ENCODE results near the gene EVC2.

The EVC2 gene

DNA sequence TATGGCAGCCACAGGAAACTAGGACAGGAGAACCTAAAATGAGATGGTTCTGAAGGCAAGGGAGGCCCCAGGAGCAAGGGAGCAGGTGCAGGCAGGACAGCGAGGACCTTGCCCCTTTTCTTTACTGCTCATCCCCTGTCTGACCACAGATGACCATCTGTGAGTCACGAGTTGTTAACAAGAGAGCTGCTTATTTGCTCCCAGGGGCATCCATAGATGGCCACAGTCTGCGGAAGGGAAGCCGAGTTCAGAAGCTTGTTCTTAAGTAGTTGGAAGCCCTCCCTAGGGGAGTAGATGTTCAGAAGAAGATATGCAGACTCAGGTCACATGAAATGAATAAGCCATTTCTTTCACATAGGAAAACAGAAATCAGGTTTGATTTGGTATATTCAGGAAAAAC is 69.4 kb downstream of the EVC2 start:
- Histone ChIP-seq H3K27me3 (ENCODE audit: control insufficient read depth, insufficient read depth, low read length) (no peaks in the 10 kb centered on the region), H3K4me3 (ENCODE audit: low read depth, low read length) (no peak overlapping the region), H3K27ac (no peak overlapping the region), H3K4me2 (ENCODE audit: low read length) (no peak overlapping the region), H3K79me2 (no peaks in the 10 kb centered on the region), H3K36me3 (ENCODE audit: control insufficient read depth, insufficient read depth, low read length) (no peaks in the 10 kb centered on the region), H3K9me3 (ENCODE audit: control insufficient read depth, low read length) (no peaks in the 10 kb centered on the region), H3K9ac (no peak overlapping the region), H3K4me1 (no peaks in the 10 kb centered on the region), H2AFZ (no peak overlapping the region)
- TF ChIP-seq, protein P1, sequence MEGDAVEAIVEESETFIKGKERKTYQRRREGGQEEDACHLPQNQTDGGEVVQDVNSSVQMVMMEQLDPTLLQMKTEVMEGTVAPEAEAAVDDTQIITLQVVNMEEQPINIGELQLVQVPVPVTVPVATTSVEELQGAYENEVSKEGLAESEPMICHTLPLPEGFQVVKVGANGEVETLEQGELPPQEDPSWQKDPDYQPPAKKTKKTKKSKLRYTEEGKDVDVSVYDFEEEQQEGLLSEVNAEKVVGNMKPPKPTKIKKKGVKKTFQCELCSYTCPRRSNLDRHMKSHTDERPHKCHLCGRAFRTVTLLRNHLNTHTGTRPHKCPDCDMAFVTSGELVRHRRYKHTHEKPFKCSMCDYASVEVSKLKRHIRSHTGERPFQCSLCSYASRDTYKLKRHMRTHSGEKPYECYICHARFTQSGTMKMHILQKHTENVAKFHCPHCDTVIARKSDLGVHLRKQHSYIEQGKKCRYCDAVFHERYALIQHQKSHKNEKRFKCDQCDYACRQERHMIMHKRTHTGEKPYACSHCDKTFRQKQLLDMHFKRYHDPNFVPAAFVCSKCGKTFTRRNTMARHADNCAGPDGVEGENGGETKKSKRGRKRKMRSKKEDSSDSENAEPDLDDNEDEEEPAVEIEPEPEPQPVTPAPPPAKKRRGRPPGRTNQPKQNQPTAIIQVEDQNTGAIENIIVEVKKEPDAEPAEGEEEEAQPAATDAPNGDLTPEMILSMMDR (IDR thresholded peaks at IDR 0.05): no peak

DNA sequence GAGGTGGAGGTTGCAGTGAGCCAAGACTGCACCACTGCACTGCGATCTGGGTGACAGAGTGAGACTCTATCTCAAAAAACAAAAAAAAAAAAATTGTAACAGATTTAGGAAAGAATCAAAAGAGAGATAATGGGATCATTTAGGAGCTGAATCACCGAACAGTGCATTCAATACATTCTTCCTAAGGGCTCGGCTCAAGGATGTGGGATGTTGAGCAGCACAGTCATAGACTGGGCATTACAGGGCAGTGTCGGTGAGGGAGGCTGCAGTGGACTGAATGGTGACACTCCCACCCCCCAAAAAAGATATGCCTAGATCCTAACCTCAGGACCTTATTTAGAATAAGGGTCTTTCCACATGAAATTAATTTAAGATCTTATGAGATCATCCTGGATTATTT is 70.0 kb downstream of the EVC2 start:
- TF ChIP-seq, protein P1 (IDR thresholded peaks at IDR 0.05): no peak
- Histone ChIP-seq H2AFZ (no peak overlapping the region), H3K9me3 (ENCODE audit: control insufficient read depth, low read length) (no peaks in the 10 kb centered on the region), H3K36me3 (ENCODE audit: control insufficient read depth, insufficient read depth, low read length) (no peaks in the 10 kb centered on the region), H3K27me3 (ENCODE audit: control insufficient read depth, insufficient read depth, low read length) (no peaks in the 10 kb centered on the region), H3K79me2 (no peaks in the 10 kb centered on the region), H3K4me3 (ENCODE audit: low read depth, low read length) (no peak overlapping the region), H3K27ac (no peak overlapping the region), H3K9ac (no peak overlapping the region), H3K4me1 (no peaks in the 10 kb centered on the region), H3K4me2 (ENCODE audit: low read length) (no peak overlapping the region)

DNA sequence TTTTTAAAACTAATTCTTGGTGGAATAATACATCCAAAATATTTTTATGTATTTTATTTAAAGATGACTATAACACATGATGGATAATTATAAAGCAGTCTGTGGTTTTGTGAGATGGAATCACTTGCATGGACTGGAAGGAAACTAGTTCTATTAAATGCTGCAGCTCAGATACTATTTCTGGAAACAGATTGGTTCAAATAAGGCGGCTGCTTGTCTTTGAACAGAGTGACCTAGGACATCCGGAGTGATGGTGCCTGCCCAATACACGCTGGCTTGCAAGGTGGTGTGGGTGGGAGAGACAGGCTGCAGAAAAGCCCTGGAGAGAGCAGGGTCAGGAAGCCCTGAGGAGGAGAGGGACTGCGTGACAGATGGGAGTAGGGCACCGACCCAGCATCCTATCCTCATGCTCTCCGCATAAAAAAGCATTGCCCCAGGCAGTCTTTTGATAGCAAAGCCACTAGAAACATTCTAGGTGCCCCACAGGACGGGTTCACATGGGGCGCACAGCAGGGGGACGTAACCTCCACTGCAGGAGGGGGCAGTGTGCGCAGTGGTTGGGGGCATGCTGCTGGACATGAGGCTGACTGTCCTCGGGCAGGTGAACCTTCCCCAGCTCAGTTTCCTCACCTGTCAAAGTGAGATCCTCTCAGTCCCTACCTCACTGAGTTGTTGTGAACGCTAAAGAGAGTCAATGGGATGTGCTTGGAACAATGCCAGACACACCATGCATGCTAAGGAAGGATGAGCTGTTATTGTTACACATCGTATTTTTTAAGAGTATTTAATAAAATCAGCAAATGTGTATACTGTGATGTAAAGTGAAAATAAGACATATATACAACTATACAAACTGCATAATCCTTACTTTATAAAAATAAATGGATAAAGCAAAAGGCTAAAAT is 71.3 kb downstream of the EVC2 start:
- no peaks in the 10 kb centered on the region for H3K27me3 ChIP-seq (ENCODE audit: control insufficient read depth, insufficient read depth, low read length)
- H3K9ac ChIP-seq: no peak overlapping the region
- H3K27ac ChIP-seq: no peak overlapping the region
- H3K79me2 ChIP-seq: no peaks in the 10 kb centered on the region
- H3K4me2 ChIP-seq (ENCODE audit: low read length): no peak overlapping the region
- TF ChIP-seq, protein P1 (IDR thresholded peaks at IDR 0.05): no peak
- no peaks in the 10 kb centered on the region for H3K4me1 ChIP-seq
- no peak overlapping the region for H3K4me3 ChIP-seq (ENCODE audit: low read depth, low read length)
- H3K9me3 ChIP-seq (ENCODE audit: control insufficient read depth, low read length): no peaks in the 10 kb centered on the region
- H2AFZ ChIP-seq: no peak overlapping the region
- H3K36me3 ChIP-seq (ENCODE audit: control insufficient read depth, insufficient read depth, low read length): no peaks in the 10 kb centered on the region

DNA sequence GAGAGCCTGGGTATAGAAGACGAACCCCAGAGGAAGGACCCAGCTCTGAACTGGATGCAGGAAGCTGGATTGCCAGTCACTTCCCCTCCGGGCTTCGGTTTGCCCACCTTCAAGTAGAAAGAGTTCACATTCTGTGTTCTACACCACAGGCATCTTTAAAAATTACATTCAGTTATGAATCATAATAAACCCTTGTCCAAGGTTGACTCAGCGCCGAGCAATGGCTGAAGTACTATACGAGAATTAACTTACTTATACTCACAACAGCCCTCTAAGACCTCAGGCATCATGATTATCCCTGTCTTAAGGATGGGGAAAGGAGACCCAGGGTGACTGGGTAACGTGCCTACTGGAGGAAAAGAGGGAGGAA is 72.5 kb downstream of the EVC2 start:
- H3K27ac ChIP-seq: no peak overlapping the region
- H3K79me2 ChIP-seq: no peaks in the 10 kb centered on the region
- H3K9me3 ChIP-seq (ENCODE audit: control insufficient read depth, low read length): no peaks in the 10 kb centered on the region
- H3K4me2 ChIP-seq (ENCODE audit: low read length): no peak overlapping the region
- no peak overlapping the region for H3K9ac ChIP-seq
- H3K36me3 ChIP-seq (ENCODE audit: control insufficient read depth, insufficient read depth, low read length): no peaks in the 10 kb centered on the region
- H2AFZ ChIP-seq: no peak overlapping the region
- TF ChIP-seq, protein P1 (IDR thresholded peaks at IDR 0.05): no peak
- H3K4me3 ChIP-seq (ENCODE audit: low read depth, low read length): no peak overlapping the region
- no peaks in the 10 kb centered on the region for H3K4me1 ChIP-seq
- no peaks in the 10 kb centered on the region for H3K27me3 ChIP-seq (ENCODE audit: control insufficient read depth, insufficient read depth, low read length)

DNA sequence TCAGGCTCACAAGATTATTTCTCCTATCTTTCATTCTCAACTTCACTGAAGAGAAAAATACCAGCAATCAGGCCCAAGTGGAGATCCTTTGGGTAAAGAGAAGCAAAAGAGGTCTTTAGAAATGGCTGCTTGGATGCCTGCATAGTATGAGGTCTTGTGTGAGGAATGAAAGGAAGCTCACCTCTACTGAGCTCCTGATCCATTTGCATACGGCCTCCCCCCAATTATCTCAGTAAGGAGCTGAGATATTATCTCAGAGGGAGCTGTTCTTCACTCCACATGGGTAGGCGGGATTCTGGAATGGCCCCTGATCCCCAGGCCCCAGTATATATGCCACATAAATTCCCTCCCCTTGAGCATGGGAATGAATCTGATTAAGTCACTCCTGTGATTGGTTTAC is 75.8 kb downstream of the EVC2 start:
- Histone ChIP-seq H3K79me2 (no peaks in the 10 kb centered on the region), H3K9ac (no peak overlapping the region), H3K9me3 (ENCODE audit: control insufficient read depth, low read length) (no peaks in the 10 kb centered on the region), H3K27me3 (ENCODE audit: control insufficient read depth, insufficient read depth, low read length) (no peaks in the 10 kb centered on the region), H3K36me3 (ENCODE audit: control insufficient read depth, insufficient read depth, low read length) (no peaks in the 10 kb centered on the region), H3K27ac (no peak overlapping the region), H3K4me1 (no peaks in the 10 kb centered on the region), H2AFZ (no peak overlapping the region), H3K4me2 (ENCODE audit: low read length) (no peak overlapping the region), H3K4me3 (ENCODE audit: low read depth, low read length) (no peak overlapping the region)
- TF ChIP-seq, protein P1 (IDR thresholded peaks at IDR 0.05): no peak

All from parathyroid adenoma (tissue), 2 donors.